HG03457 (cell line): ENCODE measurements around the gene GTPBP6.
"Not testable (repeated sequence)": the region's sequence is repeated elsewhere in the genome, so short reads cannot be mapped to it uniquely, and the experiment has no call there.

ENCODE experiments used
- ATAC-seq: cut with Tn5 transposase; IDR thresholded peaks from one replicate; pipeline ENCODE4 v1.9.1; 2021; ENCODE audit warnings: moderate number of reproducible peaks; ENCODE audit not compliant: unreplicated experiment

The GTPBP6 gene

DNA sequence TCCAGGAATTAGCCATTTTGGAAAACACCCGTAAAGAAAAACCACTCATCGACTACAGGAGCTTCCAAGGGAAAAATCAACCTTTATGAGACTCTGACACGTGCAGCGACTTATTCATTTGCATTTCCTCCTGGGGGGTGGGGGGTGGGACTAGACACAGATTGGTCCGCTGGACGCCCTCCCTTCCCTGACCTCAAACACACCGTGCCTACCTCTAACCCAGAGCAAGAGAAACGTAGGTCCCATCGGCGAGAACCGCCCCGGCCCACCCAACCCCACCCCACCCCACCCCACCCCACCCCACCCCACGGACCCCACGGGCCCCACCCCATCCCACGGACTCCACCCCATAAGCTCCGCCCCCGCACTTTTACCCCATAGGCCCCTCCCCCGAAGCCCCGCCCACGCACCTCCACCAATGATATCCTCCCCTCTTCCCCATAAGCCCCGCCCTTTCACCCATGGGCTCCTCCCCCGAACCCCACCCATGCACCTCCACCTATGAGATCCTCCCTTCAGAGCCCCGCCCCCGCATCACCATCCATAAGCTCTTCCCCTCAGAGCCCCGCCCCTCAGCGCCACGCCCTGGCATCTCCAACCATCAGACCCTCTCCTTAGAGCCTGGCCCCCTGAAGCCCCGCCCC is 1.1 kb downstream of the GTPBP6 start:
- ATAC-seq, result no peak

DNA sequence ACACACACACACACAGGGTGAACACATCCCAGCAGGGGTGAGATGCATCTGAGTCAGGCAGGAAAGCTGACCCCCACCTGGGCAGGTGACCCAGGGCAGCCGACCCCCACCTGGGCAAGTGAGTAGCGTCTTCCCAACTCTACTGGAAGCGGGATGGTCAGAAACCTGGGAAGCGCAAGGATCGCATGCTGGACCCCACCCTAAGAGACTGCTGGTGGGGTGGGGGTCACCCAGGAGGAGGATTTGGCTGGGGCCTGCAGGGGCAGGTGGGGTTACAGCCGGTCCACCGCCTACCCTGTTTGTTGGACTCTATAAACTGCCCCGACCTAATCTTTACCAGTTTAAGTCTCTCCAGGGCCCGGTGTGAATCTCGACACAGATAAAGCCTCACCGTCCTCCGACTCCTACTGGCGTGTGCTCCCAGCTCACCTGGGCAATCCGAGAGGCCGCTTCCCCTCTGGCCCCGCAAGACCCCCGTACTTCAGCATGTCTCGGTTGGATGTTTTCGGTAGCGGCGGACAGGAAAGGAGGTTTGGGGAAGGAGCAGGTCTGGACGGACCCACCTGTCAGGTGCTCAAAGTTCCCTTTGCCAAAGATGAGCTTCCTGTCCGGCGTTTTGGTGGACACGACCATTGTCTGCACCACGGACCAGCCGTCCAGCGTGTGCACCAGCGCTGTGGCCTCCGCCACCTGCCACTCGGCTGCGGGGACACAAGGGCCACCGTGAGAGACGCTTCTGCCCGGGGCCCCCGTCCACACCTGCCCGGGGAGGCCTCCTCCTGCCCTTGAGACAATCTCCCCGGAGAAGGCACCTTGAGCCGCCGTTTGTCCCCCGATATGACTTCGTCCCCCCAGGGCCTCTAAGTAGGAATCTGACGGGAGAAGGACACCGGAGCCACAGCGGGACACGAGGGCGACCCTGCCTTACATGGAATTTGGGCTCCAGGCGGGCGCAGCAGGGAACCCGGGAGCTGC is 2.0 kb downstream of the GTPBP6 start:
- ATAC-seq, result no peak

DNA sequence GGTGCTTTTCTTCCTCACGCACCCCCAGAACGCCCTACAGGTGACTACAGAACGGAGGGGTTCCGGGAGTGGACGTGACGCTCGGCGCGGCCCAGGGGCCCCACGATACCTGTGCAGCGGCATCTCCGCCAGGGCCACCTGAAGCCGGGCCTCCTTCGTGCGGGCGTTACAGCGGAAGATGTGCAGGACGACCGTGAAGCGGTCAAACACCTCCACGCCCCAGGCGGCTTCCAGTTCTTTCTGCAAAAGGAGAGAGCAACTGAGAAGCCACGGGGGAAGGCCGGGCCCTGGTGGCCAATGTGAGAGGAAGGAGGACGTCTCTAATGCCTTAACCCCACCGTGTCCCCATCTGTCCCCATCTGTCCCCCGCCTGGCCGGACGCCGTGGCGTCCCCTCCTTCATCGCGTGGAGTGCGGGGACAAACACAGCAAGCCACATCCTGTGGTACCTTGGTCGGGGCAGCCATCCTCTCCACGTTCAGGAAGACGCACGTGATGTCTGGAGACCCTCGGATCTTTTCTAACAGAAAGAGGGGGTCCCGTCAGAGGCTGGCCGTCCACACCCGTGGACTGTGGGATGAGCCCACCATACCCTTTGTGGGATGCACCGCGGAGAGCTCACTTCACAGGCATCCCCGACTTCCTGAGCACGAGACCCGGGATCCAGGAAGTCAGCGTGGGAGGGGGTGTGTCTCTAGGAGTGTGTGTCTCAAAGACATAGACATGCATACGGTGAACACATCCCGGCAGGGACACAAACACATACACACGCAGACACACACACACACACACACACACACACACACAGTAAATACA is 3.6 kb downstream of the GTPBP6 start:
- no peak for ATAC-seq

DNA sequence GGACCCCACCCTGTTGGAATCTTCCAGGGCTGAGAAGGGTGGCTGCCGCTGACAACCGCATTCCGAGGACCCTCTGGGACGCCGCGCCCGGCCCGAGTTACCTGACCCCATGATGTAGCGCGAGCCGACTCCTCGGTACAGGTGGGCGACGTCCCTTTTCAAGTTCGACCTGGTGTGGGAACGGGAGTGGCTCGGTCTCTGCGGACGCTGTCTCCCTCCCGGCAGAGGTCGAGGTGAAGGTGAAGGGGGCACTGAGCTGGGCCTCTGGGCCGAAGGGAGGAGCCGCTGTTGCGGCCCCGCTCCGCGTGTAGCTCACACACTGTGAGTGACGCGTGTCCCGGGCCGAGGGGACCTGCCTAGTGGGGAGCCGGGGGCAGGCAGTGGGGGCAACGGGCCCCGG is 4.5 kb downstream of the GTPBP6 start:
- no peak for ATAC-seq

DNA sequence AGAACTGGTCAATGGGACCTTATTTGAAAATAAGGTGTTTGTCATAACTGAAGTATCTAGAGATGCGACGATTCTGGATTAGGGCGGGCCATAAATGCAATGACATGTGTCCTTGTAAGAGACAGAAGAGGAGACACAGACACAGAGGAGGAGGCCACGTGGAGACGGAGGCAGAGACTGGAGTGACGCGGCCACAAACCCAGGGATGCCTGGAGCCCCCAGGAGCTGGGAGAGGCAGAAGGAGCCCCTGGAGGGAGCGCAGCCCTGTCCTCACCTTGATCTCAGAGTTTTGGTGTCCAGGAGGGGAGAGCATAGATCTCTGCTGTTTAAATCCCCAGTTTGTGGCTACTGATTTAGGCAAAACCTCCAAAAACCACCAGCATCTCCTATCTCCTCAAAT is 5.0 kb downstream of the GTPBP6 start:
- ATAC-seq, result no peak

DNA sequence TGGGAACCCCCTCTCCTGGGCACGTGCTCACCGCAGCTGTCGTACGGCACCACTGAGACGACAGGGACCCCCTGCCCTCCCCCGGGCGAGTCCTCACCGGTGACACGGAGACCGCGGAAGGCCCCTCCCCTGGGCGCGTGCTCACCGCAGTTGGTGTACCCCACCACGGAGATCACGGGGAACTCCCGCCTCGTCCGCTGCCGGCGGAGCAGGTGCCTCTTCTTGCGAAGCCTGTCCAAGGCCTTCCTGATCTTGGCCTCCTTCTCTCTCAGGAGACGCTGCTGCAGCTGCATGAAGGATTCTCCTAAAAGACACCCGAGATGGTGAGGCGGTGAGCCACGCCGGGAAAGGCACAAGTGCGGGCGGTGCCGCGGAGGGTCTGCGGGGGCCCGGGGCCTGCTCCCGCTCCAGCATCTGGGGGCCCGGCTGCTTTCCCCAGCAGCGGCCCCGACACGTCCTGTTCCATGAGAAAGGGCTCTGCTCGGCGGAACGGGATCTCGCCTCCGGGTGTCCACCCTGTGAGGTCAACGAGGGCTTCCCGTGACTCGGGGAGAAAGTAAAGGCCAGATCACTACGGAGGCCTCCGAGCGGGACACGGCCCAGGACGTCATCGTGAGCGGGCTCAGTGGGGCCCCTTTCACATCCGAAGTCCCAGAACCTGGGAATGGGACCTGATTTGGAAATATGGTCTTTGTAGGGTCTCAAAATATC is 5.8 kb downstream of the GTPBP6 start:
- ATAC-seq, result no peak

DNA sequence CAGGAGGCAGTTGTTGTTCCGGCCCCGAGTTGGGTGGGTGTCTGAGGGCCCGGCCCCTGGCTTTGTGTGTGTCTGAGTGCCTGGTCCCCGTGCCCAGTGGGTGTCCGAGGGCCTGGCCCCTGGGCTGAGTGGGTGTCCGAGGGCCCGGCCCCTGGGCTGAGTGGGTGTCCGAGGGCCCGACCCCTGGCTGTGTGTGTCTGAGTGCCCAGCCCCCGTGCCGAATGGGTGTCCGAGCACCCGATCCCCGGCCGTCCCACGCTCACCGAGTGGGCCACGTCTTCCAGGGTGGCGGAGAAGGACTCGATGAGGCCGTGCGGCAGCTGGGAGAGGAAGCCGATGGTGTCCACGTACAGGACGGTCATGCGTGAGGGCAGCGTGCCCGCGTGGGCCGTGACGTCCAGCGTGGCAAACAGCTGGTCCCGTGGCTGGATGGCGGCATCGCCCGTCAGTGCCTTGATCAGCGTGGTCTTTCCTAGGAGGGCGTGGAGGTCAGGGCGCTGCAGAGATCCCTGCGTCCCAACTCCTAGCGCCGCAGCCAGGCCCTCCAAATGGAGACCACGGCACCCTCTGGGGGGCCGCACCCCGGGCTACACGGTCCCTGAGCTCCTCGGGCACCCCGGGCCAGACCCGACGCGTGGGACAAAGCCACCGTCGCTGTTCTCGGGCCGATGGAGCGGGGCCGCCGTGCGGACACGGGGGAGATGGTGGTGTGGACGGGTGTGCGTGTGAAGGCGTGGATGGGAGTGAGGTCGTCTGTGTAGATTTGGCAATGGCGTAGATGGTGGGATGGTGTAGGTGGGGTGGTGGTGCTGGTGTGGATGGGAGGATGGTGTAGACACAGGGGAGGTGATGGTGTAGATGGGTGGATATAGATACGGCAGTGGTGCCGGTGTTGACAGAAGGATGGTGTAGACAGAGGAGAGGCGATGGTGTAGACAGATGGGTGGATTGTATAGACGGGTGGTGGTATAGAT is 7.2 kb downstream of the GTPBP6 start:
- ATAC-seq, result no peak

DNA sequence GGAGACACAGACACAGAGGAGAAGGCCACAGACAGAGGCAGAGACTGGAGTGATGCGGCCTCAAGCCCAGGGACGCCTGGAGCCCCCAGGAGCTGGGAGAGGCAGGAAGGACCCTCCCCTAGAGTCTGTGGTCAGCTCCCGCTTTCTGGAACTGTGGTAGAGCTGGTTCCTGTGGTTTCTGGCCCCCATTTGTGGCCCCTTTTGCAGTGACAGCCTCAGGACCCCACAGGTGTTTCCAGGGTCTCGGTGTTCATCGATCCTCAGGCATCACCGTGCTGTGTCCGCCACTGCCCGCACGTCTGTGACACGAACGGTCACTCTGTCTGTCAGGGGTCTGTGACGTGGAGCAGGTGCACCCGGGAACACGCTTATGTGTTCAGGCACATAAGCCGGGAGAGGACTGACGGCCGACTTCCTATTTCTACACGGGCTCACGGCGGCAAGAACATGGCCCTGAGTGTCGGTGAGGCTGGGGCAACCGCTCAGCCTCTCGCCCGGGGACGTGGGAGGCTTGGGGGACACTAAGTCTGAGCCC is 7.9 kb downstream of the GTPBP6 start:
- no peak for ATAC-seq

DNA sequence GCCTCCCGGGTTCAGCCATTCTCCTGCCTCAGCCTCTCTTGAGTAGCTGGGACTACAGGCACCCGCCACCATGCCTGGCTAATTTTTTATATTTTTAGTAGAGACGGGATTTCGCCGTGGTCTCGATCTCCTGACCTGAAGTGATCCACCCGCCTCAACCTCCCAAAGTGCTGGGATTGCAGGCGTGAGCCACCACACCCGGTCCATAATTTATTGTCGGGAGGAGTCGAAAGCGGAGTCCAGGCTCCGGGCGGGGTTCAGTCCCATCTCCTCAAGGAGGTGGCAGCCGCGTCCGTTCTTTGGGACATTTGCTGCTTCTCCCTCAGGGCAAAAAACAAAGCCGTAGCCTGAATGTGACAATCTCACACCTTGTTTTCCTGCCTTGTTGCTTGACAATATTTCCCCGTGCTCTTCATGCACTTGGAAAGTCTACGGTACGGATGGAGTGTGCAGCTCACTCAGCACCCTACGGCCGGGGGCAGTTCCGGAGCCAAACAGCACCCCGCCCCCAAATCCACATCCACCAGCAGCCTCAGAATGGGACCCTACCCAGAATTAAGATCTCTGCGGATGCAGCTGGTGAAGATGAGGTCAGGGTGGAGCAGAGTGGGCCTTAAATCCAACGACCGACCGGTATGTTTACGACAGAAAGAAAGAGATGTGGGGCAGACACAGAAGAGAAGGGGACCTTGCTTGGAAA is 9.6 kb downstream of the GTPBP6 start:
- no peak for ATAC-seq

DNA sequence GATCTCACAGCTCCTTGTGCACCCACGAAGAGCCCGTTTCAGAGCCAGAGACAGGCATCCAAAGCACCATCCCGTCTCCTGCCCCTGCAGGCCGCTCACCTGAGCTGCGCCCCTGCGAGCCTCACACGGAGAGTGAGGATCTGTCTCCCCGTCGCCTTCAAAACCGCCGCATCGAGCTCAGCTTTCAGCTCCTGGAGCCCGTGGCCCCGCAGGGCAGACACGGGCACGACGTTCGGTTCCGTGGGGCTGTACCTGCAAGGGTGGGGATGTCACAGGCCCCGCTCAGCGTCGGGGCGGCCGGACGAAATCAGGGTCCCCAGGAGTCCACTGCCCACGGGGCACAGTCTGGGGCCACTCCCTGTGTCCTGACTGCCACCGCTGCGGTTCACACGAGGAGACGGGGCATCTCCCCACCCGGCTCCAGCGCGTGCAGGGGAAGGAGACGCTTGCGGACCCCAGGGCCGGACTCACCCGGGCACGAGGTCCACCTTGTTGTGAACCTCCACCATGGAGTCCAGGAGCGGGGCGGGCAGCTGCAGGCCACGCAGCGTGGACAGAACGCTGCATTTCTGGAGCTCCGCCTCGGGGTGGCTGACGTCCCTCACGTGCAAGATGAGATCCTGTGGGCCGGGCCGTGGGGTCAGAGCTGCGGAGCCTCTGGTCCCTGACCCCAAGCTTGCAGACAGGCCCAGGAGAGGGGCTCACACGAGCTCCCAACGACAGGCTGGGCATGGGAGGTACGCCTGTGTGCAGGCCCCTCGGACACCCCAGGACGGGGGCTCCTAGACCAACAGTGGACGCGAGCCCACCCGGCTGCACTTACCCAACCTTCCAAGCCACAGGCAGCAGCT is 11.1 kb downstream of the GTPBP6 start:
- no peak for ATAC-seq

DNA sequence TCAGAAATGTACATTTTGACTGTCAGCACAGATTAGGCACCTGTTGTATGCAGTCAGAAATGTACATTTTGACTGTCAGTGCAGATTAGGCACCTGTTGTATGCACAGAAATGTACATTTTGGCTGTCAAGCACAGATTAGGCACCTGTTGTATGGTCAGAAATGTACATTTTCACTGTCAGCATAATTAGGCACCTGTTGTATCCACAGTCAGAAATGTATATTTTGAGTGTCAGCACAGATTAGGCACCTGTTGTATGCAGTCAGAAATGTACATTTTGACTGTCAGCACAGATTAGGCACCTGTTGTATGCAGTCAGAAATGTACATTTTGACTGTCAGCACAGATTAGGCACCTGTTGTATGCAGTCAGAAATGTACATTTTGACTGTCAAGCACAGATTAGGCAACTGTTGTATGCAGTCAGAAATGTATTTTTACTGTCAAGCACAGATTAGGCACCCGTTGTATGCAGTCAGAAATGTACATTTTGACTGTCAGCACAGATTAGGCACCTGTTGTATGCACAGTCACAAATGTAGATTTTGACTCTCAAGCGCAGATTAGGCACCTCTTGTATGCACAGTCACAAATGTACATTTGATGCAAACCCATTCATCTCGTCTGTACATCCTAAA is 11.9 kb downstream of the GTPBP6 start:
- ATAC-seq, result not testable (repeated sequence)

DNA sequence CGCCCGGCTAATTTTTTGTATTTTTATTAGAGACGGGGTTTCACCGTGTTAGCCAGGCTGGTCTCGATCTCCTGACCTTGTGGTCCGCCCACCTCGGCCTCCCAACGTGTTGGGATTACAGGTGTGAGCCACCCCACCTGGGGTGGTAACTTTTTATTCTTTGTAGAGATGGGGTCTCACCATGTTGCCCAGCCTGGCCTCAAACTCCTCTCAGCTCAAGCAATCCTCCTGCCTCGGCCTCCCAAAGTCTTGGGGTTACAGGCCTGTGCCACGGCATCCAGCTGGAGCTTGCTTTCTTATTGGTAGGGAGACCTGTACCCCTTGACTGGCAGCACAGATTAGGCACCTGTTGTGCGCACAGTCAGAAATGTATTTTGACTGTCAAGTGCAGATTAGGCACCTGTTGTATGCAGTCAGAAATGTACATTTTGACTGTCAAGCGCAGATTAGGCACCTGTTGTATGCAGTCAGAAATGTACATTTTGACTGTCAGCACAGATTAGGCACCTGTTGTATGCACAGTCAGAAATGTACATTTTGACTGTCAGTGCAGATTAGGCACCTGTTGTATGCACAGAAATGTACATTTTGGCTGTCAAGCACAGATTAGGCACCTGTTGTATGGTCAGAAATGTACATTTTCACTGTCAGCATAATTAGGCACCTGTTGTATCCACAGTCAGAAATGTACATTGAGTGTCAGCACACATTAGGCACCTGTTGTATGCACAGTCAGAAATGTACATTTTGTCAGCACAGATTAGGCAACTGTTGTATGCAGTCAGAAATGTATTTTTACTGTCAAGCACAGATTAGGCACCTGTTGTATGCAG is 12.6 kb downstream of the GTPBP6 start:
- ATAC-seq, result not testable (repeated sequence)

DNA sequence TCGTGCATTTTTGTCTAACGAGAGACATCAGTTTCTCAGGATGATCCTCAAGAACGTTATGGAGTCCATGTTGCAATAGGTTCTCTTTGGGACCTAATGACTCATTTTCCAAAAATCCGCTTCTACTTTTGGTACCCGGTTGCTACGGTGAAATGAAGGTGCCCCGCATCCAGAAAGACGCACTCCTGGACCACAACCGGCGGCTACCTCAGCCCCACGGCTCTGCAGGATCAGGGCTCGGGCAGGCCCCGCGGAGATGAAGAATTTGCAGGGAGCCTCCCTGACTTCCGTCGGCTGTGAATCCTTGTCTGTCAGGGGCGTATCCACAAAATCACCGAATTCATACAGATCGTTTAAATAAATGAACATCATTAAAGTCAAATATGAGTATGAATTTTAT is 15.6 kb downstream of the GTPBP6 start:
- no peak for ATAC-seq

DNA sequence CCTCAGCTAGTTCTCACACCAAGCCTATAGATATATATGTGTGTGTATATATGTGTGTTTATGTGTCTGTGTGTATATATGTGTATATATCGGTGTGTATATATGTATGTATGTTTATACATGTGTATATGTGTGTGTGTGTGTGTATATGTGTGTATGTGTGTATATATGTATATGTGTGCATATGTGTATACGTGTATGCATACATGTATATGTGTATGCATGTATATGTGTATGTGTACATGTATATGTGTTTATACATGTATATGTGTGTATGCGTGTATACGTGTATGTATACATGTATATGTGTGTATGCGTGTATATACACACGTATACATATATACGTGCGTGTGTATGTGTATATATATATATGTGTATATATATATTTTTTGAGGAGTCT is 18.3 kb downstream of the GTPBP6 start:
- ATAC-seq, result no peak

DNA sequence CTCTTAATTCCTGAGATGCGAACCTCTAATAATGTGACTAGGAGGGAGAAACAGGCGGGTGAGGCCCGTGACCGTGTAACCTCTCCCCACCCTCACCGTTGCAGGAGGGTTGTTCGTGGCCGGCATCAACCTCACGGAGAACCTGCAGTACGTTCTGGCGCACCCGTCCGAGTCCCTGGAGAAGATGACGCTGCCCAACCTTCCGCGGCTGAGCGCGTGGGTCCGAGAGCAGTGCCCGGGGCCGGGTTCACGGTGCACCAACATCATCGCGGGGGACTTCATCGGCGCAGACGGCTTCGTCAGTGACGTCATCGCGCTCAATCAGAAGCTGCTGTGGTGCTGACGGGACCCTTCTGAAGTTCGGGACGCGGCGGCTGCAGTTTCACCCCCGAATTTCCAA is 19.6 kb downstream of the GTPBP6 start:
- ATAC-seq, result no peak

DNA sequence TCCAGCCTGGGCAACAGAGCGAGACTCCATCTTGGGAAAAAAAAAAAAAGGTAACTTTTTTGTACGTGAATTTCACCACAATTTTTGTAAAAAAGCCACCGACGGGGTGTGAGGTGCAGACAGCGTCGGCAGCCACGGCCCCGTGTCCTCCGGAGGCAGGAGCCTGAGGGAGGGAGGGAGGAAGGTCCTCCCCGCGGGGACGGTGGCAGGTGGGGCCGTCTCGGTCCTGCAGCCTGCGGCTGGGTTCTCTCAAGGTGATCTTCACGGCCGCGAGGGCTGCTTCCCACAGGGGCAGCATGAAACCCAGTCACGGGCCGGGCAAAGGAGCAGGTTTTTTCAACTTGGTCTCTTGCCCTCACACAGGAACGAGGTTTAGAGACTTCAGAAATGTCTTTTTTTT is 23.5 kb downstream of the GTPBP6 start:
- no peak for ATAC-seq
